ENCODE data around the gene MAP6.

The MAP6 gene

DNA sequence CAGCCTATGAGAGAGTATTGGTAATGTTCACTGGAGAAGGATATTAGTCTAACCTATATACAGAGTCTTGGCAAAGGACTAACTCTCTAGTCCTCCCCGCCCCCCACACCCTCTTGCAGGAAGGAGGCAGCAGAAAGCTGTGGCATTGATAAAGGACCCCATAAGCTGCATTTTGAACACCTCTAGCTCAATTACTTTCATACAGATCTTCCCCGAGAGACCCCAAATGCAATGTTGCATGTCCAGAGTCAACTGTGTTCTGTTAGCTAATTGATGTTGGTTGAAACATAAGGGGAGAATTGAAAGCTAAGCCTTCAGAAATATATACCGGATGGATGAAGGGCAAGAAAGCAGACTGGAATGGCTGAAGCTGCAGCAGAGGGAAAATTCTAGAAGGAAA lies 2.8 kb downstream of the MAP6 start:
- FAIRE-seq, result no peak

DNA sequence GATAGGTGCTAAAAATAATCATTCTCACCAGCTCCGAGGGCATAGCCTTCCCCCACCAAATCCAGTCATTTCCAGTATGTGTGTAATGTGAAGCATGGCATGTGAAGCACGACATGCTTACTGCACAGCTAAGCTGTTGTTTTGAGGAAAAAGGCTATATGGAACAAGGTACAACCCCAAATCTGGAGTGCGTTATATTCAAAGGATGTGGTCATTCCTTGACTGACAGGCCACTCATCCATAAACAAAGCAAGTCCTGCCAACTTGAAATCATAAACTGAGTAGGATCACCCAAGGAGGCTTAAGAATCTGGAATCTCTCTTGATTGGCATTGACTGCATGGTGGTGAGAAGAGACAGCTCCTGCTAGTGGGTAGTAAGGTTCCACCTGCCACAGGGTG lies 3.7 kb downstream of the MAP6 start:
- FAIRE-seq, result no peak

DNA sequence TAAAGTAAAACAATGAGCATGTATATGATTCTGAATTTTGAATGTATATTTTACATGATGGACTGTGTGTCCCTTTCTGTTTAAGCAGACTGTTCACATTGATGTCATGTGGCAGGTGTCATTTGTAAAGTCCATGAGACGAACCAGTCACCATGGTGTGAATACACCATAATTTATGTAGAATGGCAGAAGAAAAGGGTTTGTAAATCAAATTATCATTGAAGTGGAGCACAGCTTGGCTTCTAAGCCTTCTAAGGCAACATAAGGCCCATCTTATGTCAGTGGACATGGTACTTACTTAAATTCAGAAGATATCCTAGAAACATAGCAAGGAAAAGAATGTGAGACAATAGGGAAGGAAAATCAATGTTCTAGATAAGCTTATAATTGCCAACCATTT lies 4.4 kb downstream of the MAP6 start:
- no peak for FAIRE-seq

DNA sequence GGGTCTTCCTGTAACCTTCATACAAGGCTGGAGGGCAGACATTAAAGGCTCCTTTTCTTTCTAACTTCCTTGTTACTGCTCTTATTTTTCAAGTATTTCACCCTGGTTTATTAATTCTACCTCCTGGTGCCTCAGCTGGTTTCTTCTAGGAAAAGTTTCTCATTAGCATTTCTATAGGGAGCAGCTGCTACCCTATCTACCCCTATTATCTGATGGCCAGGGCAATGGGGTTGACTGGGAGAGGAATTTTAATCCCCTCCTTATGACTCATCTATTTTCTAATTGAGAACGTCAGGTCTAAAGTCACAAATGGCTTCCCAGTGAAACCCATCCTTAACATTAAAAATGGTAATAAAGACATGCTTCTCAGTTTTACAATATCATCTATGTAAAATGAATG lies 5.0 kb downstream of the MAP6 start:
- FAIRE-seq, result no peak

DNA sequence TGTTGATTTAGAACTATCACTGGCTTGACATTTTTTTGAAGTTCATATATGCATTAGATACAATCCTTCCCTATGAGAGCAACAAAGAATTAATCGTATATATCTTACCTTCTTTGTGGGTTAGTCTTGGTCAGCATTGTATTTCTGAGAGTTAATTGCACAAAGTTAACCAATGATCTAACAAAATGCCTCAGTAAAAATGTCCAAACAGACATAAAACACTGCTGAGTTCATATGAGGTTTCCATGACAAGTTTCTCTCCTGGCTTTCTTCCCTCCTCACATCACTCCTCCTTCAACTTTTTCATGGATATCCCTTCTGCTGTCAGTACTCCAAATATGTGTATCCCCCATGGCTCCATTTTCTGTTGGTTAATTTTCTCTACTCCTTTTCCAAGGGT lies 9.0 kb downstream of the MAP6 start:
- no peak for FAIRE-seq

DNA sequence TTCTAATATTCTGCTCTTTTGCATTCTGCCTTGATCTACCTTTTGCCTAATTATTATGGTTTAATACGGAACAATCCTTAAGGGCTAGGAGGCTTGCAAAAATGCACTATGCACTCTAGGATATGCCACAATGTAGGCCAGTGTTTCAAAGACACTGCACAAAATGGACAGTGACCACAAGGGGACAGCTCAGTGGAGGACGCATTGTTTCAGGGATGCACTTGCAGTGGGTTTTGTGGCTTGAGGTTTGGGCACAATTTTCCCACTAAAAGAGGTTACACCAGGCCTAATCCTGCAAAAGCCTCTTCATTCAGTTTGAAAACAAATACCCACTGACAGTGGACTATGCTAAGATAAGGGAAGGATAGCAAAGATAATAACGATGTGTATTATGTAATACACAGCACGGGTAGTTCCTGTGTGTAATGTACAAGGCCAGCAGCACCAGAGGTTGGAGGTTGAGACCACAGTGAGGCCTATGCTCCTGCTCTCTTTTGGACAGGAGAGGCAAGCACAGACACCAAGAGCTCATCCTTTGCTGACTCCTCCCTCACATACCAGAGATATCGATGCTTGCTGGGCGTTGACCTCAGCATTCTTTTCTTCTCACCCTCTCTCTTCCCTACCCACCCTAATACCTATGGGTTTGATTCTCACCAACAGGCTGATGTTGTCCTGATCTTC lies 12.7 kb downstream of the MAP6 start:
- no peak for FAIRE-seq

DNA sequence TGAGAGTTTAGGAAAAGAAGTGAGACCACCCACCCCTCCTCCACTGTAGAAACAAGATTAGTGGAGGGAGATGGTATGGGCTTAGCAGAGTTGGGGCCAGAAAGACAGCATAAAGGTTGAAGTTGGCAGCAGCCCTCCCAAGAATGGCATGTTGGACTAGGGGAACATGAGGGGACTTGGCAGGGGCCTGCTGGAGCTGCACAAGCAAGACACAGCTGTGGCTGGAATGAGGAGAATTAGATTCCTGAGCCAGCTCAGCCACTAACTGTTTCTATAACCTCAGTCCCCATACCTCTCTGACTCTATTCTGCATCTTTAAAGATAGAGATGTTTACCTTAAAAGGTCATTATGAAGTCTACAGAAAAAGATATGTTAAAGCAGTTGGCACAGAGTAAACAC lies 13.2 kb downstream of the MAP6 start:
- no peak for FAIRE-seq

DNA sequence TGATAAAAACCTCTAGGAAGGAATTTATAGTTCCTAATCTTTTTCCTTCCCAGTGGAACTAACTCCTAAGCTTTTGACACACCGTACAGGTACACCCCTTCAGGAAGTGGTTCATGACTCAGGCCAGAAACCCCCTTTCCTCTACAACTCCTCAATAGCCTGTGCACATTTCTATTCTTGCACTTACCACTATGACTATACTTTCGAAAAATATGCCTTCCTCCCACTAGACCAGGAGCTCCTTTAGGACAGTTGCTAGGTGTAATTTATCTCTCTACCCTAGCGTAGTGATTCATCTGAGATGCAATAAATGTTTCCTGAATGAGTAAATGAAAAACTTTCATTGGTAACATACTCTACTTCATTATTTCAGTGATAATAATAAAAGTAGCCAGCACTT lies 14.5 kb downstream of the MAP6 start:
- FAIRE-seq, result no peak

DNA sequence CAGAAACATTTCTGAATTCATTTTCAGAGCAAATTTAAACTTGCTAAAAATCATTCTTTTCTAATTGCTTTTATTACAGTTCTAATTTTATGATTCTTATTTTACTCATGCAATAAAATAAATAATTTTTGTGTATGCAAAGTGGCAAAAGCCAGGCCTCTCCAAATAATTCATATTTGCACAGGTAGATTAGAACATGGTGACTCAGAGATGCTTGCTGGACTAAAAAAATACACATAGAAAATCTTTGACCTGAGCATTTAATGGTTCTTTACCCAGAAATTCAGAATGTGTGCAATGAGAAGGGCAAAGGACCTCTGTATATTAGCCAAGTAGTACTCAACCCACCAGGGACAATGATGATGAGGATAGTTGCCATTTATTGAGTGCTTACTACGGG lies 15.3 kb downstream of the MAP6 start:
- FAIRE-seq, result no peak

DNA sequence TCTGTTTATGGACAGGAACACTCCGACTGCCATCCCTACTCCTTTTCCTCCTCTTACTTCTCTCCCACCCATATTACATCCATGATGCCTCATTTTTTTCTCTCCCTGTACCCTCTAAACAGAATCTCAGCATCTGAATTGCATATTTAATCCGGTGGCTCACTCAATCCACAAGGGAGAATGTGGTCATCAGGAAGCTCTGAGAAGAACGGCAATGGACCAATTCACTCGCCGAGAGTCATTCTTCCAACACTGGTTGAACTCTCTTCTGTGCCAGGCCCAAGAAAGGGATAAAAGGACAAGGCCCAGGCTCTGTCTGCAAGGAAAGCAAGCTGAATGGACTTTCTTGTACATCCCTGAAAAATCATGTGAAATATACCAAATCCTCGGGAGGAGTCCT lies 15.9 kb downstream of the MAP6 start:
- FAIRE-seq, result no peak

DNA sequence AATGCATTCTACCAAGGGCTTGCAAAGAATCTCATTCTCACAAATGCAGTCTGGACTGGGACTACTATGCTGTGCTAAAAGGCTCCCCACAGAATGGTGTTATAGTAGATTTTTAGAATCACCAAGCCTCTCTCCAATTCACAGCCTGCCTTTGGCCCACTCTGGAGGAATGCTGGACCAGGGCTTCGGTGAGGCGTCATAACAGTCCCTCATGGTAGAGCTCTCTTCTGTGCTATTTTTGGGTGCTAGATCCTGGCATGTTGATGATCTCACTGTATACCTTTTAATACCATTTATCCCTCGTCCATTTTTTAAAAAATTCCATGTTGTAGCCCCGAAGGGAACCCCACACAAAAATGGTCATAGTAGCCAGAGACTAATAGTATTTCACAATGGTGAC lies 17.6 kb downstream of the MAP6 start:
- FAIRE-seq, result no peak

DNA sequence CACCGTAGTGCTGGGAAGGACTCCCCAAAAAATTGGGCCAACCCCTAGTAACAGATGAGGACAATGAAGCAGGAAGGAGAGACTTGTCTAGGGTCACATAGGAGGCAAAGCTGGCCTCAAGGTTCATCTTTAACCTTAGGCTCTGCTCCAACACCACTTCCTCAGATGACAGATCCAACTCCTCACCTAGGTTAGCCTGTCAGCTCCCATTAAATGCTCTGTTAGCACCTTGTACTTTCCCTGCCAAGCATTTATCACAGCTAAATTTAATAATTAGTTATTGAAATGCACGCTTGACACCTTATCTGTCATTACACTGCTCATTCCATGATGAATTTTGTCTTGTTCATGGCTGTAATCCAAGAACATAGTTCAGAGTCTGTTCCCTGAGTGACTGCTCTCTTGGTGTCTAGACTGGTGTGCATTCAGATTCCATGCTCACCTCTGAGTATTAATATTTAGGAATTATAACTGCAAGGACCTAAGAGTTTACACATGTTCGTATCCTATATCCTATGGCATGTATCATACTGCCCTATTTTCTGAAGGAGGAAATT lies 18.6 kb downstream of the MAP6 start:
- FAIRE-seq, result no peak

DNA sequence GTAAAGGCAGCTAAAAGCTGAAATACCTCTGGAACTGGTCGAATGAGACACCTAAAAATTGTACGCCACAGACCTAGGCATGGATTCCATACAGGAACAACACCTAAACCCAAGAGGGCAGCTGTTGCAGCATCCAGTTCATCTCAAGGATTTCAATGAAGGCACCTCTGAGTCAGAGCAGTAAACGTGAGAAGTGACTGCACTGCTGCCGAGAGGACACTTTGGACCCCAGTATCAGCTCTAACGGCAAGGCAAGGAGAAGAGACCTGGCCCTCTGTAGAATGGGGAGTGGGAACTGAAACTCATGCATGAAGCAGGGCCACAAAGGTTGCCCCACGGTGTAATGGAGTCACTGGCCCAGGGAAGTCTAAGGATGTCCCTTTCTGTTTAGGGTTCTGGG lies 23.9 kb downstream of the MAP6 start:
- FAIRE-seq, result no peak

DNA sequence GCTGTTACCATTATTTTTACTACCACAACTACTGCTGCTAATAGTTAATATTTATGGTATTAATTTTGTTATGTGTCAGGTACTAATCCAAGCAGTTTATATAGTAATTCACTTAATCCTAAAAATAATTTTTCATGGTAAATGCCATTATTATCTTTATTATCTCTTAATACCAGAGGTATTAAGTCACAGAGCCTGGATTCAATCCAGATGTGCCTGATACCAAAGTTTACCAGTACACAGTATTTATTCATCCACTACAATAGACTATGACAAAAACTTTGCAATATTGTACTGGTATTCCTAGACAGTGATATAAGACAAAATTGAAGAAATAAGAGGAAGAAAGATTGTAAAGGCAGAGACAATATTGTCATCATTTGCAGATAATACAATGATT lies 24.5 kb downstream of the MAP6 start:
- no peak for FAIRE-seq

DNA sequence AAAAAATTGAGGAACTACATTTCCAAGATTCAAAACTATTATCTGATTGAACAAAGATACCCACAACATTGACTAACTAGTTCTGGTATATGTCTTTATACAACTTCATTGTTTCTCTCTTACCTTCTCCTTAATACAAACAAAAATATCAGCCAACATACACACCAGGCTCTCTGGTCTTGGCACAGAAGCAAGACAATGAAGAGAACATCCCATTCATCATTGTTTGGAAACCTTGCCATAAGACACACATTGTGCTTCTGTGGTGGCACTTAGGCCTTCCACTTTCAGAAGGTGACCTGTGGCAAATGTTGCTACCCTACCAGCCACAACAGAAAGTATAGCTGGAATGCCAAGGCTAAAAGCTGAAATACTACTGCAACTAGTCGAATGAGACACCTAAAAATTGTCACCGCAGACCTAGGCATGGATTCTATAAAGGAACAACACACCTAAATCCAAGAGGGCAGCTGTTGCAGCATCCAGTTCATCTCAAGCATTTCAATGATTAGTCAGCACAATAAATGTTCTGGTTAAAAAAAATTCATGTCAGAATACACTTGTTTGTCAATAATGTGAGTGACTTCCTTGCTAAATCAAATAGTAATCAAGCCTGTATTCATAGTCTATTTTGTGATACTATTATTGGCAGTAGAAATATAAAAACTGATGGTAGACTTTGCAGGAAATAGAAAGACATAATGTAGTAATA lies 26.3 kb downstream of the MAP6 start:
- no peak for FAIRE-seq

DNA sequence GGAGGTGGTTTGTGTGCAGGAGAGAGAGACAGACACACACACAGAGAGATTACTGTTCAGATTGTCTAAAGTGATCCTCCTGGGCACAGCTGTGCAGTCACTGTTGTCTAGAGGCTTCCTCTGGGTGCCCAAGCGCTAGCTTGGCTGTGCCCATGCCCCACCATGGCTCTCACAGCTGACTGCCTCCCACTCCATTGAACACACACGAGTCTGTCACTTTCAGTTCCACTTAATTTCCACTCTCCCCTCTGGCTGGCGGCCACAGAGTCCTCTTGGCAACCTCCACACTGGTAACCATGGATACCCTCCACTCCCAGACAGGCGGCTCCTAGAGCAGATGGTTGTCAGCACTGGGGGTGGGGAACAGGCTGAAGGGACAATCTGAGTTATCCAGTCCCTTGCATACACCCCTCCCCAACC lies 29.1 kb downstream of the MAP6 start:
- FAIRE-seq, result no peak

DNA sequence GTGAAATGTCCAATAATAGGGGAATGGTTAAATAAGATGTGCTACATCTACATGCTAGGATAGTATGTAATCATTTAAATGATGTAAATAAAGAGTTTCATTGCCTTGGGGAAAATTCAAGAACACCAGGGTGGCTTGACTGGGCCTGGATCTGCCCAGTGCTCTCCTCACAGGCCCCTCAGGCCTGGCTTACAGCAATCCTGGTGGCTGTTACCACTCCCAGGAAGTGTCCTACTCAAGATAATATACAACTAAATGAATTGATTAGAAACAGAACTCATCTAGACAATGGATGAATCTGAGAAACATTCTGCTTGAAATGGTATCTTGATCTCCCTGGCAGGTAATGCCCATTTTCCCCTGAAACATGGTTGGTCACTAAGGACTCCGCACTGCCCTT lies 30.8 kb downstream of the MAP6 start:
- FAIRE-seq, result no peak

DNA sequence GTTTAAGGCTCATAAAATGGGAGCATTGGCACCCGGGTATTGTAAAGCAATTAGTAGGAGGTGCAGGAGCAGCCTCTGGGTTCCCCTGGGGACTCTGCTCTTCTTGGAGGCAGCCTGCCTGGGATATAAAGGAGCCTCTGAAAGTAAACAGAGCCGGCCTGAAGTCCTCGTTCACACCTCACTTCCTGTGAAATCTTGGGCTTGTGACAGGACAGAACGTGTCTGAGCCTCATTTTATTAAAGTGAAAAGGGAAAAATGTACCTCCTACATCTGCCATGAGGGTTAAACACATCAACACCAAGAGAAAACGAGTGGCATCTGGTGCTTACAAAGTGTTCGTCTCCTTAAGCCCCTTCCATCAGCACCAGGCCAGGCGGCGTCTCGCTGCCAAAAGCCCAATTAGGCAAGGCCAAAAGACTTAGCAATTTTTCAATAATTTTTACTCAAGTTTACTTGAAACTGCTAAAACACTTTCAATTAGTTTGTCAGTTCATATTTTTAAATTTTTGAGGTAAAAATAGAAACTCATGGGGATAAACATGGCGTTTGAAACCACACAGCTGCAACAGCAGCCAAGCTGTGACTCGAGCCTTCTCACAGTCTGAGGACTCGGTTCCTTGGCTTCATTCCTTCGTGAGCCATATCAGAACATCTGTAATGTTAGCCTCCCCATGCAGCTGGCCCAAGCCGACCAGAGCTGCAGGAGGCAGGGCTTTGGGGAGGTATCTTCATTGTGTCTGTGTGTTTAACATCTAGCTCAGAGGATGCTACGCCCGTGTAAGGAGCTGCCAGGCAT lies 33.6 kb downstream of the MAP6 start:
- no peak for FAIRE-seq

DNA sequence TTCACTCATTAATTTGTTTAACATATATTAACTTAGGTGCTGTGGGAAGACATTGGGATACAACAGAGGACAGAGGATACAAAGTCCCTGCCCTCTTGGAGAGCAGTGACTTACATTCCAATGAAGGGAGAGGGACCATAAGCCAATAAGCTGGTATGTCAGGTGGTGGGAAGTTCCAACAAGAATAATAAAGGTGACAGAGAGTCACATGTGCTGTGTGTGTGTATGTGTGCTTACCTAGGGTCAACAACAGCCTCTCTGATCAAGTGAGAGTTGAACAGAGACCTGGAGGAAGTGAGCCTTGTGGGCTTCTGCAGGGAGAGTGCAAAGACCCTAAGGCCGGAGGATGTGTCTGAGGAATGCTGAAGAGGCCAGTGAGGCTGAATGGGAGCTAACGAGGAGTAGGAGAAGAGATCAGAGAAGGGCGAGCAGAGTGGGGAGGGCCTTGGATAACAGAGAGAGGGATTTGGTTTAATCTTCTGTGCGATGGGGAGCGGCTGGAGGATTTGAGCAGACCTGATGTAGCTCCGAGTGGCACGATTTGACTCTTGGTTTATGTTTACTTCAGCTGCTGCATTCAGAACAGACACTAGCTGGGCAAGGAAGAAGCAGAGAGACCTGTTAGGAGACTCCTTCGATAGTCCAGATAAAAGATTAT lies 35.3 kb downstream of the MAP6 start:
- FAIRE-seq, result no peak

DNA sequence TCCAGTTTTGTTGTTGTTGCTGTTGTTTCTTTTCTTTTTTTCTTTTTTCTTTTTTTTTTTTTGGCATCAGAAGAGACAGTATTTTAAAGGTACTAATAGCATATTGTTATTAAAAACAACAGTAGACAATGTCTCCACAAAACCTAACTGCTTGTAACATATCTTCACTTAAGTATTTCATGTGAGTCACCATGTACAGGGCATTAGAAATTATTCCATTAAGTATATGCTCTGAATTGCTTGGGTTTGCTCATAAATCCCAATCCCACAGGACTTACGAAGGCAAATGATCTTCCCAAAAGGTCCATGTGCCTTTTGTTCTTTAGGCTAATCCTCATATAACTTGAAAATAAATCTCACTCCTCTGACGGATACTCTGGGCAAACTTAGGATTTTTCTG lies 35.9 kb downstream of the MAP6 start:
- FAIRE-seq, result no peak

DNA sequence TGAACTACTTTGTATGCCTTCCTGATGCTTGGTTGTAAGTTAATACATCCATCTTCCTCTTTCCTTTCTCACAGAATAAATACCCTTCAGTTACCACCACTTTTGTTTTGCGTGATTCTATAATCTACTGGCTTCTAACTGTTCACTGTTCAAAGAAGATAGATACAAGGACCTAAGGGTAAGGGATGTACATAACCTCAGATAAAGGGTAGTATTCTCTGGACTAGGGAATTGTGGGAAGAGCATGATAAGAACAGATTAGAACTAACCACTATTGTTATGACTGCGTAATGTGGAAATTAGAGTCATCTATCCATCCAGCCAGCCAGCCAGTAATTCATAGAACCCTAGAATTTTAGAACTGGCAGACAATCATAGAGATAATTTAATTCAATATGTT lies 36.4 kb downstream of the MAP6 start:
- no peak for FAIRE-seq

DNA sequence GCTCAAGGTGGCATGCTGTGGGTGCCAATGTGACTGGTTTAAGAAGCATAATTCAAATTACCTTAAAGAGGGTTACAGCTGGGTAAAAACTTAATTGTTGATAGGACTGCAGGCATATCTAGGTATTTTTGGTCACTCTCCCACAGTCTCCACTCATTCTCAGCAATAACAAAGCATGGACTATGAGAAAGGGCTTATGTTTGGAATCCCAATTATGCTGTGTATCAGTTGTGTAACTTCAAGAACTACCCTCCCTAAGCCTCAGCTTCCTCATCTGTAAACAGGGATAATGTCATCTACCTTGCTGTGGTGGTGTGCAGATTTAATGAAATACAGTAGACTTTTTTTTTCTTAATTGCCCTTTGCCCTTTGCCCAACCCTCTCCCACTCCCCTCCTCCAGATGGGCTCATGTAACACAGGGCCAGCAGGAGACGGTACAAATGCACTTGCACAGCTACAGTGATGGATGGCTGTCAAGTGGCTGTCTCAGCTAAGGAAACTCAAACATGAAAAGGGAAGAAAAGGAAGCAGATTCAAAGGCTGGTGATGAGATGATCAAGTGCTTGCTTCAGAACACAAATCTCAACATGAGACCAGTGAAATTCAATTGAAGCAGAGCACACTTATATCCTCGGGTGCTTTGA lies 37.6 kb downstream of the MAP6 start:
- no peak for FAIRE-seq

Measured in G401.6 (cell line).